ENCODE data around the gene ZNF407.

DNA sequence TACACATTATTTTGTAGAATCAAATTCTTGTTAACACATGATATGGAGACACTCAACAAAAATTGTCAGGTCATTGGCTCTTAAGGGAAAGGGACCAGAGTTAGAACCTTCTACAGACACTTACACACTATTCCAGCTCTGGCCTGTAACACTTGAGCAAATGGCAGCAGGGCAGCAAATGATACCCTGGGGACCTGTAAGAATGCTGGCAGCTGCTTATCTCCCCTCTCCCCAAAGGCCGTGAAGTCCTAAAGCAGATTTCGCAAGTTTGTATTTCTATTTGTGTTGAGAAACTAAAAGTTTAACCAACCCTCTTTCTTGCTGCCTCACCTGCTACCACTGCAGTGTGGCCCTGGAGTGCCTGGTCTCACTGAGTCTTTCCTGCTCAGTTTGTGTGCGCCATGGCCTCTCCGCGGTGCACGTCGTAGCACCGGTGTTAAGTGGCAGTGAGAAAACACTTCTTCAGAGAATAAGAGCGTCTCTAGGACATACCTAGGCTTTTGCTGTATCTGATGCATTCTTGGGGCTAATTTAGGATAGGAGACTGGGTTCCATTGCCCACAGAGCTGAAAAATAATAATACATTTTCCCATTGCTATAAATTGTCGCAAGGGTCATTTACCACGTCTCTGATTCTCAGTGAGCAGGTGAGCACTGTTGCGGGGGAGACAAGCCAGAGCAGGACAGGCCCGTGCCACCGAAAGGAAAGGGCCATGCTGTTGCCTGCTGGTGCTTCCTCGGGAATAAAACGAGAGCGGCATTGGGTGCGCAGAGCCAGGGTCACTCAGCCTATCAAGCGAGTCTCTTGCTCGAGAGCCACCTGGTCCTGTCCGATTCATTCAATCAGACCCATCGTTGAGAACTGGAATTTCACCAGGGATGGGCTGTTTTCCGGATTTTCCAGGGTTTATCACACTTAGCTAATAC lies 406.4 kb downstream of the ZNF407 start:
- TF ChIP-seq ZNF274 (IDR thresholded peaks at IDR 0.05; ENCODE audit: low read depth, low read length), result no peak
- TF ChIP-seq YY1 (IDR thresholded peaks at IDR 0.05; ENCODE audit: insufficient read depth, insufficient read length), result no peak
- TF ChIP-seq SUZ12 (IDR thresholded peaks at IDR 0.05; ENCODE audit: extremely low read depth, insufficient read depth, insufficient read length), result no peak

All from NT2/D1 (cell line).